Measurements from ENCODE around the gene OR10A4.
"Not testable (repeated sequence)": the region's sequence is repeated elsewhere in the genome, so short reads cannot be mapped to it uniquely, and the experiment has no call there.

OR10A4 gene, protein sequence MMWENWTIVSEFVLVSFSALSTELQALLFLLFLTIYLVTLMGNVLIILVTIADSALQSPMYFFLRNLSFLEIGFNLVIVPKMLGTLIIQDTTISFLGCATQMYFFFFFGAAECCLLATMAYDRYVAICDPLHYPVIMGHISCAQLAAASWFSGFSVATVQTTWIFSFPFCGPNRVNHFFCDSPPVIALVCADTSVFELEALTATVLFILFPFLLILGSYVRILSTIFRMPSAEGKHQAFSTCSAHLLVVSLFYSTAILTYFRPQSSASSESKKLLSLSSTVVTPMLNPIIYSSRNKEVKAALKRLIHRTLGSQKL

DNA sequence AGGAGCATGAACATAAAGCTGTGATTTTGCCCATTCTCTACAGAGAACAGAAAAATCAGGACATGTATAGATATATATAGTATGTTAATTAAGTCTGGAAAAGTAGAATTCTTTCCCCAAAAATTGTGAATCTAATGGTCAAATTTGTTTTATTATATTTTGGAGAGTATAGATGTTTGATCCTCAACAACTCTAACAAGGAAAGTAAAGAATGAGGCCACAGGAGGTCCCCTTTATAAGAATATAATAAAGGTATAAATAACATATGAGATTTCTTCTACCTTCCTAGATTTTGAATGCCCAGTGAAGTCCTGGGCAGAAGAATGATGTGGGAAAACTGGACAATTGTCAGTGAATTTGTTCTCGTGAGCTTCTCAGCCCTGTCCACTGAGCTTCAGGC, at the start of gene OR10A4:
Gene OR10A4, plus strand, starts transcription at position 301 of the 400 bp plus-strand sequence. Its CDS starts 23 bp downstream, at position 324.
- FAIRE-seq: no peak

DNA sequence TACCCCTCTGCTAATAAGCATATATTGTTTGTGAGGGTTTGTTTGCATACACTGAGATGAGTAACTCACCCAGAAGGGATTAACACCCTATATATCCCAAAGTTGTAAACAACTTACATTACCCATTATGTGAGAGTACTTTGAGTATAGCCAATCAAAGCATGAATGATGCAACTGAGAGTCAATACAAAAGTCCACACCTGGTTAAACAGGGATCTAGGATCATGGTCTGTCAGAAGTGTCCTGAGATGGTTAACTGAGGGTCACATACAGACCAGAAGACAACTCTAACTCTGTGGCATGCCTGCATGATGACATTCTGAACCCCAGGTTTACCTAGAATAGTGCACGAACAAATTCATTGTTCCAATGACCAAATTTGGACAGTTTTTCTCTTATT, 48.3 kb upstream of the OR10A4 start:
- no peak for FAIRE-seq

DNA sequence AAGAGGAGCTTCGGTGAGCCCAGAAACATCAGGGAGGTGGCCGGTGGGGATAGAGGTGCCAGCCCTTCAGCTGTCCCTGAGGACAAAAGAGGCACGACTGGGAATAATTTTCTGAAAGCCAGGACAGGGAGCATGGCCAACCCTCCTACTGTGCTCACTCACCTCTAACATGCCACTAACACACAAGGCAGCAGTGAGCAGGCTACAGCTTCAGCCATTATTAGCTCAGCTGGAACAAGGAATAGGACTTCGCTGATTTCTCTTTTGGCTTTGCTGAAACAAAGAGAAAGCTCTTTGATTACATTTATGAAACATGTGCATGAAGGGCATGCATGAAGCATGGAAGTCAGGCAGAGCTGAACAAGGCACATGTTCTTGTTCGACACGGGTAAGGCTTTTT, 43.1 kb upstream of the OR10A4 start:
- FAIRE-seq: no peak

DNA sequence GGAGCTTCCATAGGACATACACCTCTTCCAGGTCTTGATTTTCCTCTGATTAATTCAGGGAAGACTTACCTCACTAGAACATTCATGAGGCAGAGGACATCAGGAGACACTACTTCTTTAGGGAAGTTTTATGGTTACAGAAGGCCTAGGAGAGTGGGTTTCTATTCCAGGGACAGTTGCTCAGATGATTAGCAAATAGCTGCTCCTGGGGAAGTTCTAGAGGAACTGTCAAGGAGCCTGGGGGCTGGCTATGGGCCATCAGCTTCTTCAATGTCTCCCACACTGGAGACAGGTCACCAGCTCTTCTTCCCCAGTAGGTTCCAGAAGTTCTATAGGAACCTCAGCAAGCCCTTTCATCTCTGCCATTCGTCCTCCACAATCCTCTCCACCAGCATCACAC, 42.4 kb upstream of the OR10A4 start:
- FAIRE-seq: no peak

DNA sequence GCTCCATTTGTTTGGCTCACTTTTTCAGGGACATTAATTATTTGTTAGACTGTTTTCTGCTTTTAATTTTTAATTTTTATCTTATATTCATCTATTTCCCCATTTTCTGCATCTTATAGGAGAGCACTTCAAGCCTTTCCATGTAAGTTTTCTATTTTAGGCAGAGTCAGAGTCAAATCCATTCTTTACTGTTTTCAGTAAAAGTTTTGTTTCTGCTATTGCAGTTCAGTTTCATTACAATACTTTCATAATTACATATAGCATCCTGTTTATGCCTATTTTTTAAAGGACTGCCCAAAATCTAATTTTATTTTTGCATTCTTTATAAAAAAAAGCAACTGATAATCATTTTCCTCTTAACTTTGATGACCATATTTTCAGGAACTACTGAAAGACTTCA, 34.7 kb upstream of the OR10A4 start:
- FAIRE-seq: no peak

DNA sequence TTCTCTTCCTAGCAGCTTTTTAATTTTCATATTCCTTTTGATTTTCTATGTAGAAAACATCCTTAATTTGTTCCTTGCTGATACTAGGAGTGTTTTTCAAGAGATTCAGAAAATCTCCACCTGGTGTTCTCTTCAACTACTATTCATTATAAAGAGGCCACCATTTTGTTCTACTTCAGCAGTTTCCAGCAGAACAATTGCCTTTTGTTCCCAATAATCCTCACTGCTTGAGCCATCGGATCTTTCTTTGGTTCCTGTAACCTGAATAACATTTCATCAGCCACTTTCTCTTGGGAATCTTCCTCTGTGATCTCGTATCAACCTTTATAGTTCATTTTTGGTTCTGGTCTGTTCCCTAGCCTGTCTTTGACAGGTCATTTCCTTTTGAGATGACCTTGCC, 32.8 kb upstream of the OR10A4 start:
- no peak for FAIRE-seq

DNA sequence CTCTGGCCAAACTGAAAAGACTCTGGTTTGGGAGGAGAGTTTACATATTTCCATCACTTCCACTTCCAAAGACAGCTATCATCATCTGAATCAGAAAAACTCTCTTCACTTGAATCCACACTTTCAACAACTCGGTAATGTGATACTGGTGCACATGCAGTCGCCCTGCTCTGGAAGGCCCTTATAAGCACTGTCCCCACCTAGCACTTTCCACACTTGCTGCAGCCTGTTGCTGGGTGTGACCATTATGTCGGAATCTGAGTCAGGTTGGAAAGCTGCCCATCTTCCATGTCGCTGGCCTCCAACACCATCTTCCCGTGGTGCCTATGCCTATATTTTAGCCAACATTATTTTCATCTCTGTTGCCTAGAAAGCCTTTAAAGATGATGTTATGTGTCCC, 32.1 kb upstream of the OR10A4 start:
- FAIRE-seq: no peak

DNA sequence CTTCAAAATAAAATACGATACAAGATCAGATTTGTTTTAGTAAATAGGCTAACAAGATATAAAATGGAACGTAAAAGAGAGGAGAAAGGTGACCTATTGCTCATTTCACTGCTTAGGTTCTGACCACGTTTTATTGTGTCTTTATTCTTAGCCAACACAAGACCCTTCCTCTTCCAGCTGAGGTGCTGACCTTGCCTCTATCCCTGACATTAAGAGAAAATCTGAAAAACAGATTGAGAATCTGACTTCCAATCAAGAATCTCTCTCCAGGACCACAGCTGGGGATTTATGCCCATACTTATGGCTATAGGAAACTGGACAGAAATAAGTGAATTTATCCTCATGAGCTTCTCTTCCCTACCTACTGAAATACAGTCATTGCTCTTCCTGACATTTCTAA, 31.0 kb upstream of the OR10A4 start, which contains the start of gene OR10A5:
Gene OR10A5, plus strand, starts transcription at position 301 of the 400 bp plus-strand sequence. Its CDS starts 0 bp downstream, at position 301.
- FAIRE-seq: no peak

DNA sequence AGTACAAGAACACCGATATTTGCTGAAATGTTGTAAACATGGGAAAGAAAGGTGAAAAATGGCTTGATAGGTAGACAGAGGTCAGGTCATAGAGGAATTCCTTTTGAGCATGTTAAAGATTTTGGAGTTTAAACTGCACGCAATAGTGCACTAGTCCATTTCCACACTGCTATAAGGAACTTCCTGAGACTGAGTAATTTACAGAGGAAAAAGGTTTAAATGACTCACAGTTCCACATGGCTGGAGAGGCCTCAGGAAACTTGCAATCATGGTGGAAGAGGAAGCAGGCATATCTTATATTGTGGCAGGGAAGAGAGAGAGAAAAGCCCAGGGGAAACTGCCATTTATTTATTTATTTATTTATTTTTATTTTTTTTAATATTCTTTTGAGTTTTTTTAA, 25.9 kb upstream of the OR10A4 start:
- no peak for FAIRE-seq

DNA sequence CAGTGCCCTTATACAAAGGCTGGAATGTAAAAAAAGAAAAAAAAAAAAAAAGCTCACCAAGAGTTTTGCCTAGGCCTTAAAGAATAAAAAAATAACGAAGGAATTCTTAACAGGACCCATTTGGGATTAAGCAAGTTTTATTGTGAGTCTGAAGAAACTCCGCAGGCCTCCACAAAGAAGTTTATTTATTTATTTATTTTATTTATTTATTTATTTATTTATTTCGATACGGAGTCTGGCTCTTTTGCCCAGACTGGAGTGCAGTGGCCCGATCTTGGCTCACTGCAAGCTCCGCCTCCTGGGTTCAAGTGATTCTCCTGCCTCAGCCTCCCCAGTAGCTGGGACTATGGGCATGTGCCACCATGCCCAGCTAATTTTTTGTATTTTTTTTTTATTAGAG, 21.6 kb upstream of the OR10A4 start:
- not testable (repeated sequence) for FAIRE-seq

DNA sequence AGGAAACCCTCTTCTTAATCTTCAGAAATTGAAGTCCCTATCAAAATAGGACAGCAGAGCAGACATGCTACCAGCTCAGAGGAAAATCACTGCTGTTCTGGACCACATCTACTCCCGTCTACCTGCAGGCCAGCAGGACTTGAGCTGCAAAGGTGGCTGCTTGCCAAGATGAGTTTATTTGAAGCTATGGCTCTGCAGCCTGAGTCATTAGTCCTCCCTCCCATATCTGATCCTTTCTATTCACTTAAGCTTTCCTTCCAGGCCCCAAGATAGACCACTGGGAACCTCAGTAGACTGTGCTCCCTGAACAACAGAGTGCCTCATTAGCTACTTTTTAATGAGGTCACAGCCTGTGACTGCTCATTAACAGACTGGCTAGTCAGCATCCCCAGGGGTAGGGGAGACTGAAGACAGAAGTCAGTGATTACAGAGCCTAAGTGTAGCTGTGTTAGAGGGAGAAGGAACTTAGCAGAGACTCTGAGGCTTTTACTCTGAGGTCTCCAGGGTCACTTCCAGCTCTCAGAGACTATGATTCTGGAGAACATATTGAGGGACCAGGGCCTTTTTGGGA, 20.4 kb upstream of the OR10A4 start:
- FAIRE-seq: no peak

DNA sequence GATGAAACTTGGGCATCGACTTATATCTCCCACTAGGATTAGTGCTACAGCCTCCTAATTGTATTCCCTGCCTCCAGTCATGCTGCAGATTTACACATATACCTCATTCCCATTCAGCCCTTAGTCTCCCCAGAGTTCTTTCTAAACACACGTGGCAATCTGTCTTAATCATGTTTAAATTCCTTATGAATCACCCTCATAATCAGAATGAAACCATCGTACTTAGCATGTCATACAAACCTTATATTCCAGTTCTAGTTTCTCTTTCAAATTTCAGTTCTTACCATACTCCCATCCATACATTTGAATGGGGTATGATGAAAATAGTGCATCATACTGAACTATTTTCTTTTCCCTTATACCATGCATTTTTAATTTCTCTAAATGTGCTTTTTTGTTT, 19.6 kb upstream of the OR10A4 start:
- FAIRE-seq: no peak

DNA sequence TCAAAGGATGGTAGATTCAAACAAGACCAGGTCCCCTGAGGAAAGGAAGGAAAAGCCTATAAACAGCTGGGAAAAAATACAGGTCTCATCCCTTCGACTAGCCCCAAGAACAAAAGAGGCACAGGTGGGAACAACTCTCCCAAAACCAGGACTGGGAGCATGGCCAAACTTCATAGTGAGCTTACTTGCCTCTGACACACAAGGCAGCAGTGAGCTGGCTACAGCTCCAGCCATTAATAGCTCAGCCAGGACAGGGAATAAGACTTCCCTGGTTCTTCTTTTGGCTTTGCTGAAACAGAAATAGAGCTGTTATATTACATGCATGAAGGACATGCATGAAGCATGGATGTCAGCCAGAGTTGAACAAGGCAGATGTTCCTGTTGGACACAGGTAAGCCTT, 13.5 kb upstream of the OR10A4 start, which contains the start of gene OR10A2:
Gene OR10A2, plus strand, starts transcription at position 97 of the 400 bp plus-strand sequence. CDS start 6,698 bp downstream, outside the sequence.
- FAIRE-seq: no peak

DNA sequence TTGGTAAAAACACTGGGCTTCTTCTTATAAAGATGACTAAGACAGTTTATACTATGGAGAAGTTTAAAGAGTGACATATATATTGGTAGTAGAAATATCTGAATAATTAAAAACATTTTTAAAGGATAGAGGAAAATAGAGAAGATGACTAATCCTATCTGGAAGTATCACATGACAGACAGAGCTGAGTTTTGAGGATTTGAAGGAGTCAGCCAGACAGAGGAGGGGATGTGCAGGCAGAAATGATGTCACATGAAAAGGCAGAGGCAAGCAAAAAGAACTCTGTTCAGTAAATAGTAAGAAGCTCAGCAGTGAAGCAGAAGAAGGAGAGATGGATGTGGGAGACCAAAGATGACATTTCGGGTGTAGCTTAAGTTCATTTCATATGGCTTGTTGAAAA, 12.0 kb upstream of the OR10A4 start:
- no peak for FAIRE-seq

DNA sequence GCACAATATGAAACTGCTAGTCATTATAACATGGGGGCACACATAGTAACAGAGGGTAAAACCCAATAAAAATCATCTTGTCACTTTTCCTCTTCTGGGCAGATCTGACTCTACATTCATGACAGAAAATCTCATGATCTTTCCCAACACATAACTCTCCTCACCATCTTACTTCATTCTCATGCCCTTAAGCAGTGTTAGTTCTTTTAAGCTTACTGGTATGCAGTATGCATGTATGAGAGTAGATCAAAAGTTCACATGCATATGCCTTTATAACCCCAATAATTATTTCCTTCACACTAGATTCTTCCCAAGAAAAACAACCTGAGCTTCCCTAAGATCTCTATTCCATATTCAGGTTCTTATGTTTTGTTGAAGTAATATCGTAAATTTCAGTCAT, 5.1 kb upstream of the OR10A4 start:
- FAIRE-seq: no peak

DNA sequence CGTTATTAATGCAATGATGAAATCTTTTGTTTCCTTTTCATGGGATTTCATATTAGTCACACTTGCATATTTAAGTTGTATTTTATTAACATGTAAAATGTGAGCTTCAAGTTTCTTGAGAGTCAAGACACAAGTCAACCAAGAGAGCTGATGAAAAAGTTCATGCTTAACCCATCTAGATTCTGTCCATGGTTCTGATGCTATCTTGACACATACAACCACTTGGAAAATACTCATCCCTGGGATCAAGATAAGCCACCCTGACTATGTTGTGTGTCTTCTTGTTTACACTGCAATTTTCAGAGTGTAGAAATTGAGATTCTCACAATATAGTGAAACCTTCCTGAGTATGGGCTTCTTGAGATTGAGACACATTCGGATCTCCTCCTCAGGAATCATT, 664 bp upstream of the OR10A4 start:
- no peak for FAIRE-seq

DNA sequence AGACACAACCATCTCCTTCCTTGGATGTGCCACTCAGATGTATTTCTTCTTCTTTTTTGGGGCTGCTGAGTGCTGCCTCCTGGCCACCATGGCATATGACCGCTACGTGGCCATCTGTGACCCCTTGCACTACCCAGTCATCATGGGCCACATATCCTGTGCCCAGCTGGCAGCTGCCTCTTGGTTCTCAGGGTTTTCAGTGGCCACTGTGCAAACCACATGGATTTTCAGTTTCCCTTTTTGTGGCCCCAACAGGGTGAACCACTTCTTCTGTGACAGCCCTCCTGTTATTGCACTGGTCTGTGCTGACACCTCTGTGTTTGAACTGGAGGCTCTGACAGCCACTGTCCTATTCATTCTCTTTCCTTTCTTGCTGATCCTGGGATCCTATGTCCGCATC, 489 bp downstream of the OR10A4 start:
- FAIRE-seq: no peak

DNA sequence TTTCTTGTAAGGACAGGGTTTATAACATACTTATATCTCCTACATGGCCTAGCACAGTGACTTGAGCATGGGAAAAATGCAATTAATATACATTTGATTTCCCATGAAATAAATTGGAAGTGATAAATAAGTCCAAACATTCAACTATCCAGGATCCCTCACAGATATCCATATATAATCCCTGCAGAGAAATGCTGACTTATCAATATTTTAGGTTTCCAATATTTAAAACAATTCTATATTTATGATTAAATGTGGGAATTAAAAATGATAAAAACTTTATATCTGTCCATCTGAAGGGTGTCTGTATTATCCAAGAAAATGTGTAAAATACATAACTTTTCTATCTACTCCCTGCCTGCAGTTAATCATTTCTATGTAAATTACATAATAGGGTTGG, 6.3 kb downstream of the OR10A4 start:
- no peak for FAIRE-seq

DNA sequence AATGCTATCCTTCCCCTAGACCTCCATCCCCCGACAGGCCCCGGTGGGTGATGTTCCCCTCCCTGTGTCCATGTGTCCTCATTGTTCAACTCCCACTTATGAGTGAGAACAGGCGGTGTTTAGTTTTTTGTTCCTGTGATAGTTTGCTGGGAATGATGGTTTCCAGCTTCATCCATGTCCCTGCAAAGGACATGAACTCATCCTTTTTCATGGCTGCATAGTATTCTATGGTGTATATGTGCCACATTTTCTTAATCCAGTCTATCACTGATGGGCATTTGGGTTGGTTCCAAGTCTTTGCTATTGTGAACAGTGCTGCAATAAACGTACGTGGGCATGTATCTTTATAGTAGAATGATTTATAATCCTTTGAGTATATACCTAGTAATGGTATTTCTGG, 11.3 kb downstream of the OR10A4 start:
- not testable (repeated sequence) for FAIRE-seq

DNA sequence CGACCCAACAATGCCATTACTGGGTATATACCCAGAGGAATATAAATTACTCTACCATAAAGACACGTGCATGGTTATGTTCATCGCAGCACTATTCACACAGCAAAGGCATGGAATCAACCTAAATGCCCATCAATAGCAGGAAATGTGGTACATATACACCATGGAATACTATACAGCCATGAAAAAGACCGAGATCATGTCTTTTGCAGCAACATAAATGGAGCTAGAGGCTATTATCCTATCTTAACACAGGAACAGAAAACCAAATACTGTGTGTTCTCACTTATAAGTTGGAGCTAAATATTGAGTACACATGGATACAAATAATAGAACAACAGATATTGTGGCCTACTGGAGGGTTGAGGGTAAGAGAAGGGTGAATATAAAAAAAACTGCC, 12.4 kb downstream of the OR10A4 start:
- no peak for FAIRE-seq

DNA sequence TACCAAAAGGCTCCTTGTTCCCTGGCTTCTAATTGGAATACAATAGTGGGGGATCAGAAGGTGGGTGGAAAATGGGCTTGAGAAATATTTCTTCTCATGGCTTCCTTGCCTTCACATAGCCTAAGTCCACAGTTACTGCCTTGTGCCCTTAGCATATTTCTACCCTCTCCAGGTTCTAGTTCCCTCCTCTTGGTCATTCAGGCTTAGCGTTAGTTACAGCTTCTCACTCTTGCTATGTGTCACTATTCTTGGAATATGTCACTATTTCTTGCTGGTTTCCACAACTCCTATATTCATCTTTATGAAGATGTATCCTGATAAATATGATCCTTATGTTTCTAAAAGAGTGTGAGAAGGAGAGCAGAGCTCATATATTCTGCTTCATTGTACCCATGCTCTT, 13.4 kb downstream of the OR10A4 start:
- FAIRE-seq: no peak

DNA sequence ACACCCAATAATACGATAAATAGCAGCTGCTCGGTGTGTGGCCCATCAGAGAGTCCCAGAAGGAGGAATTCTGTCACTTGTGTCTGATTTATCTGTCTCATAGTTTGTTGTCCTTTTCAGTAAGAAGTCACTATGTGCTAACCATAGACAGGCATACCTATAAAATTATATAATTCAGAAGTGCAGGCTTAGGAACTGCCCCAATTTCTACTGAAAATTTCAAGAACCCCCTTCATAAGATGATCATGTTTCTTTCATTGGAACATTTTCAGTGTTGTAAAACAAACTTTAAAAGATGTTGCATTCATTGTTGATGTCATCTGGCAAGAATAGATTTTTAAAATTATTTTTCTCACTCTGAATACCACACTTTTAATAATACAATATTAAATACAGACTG, 16.0 kb downstream of the OR10A4 start, which contains the start of gene OR2D2:
Gene OR2D2, minus strand, starts transcription at position 101 of the 400 bp plus-strand sequence. Its CDS starts 0 bp downstream, at position 101.
- no peak for FAIRE-seq

DNA sequence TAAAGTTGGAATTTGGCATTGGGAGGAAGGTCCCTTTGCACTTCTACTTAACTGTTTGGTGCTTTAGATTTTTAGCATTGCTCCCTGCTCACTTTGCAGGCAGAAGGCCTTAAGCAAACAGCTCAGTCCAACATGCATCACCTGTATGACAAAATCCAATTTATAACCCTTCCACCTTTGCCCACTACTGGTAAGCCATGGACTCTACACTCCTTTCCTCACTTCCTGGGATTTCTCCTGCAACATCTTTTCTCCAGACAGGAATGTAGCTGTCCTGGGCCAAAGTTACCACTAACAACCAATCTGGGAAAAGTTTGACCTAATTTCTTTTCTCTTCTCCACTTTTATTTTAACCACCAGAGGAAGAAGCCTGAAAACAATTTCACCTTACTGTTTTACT, 17.7 kb downstream of the OR10A4 start:
- FAIRE-seq: no peak

DNA sequence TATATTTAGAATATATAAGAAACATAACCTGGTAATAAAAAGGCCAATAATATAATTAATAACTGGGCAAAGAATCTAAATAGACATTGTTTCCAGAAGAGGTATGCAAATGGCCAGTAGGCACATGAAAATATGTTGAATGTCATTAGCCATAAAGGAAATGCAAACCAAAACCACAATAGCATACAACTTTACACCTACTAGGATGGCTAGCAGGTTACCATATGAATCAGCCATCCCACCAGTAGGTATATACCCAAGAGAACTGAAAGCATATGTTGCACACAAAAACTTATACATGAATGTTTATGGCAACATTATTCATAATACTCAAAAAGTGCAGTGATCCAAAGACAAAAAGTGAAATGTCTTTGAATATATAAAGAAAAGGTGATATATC, 18.6 kb downstream of the OR10A4 start:
- no peak for FAIRE-seq

DNA sequence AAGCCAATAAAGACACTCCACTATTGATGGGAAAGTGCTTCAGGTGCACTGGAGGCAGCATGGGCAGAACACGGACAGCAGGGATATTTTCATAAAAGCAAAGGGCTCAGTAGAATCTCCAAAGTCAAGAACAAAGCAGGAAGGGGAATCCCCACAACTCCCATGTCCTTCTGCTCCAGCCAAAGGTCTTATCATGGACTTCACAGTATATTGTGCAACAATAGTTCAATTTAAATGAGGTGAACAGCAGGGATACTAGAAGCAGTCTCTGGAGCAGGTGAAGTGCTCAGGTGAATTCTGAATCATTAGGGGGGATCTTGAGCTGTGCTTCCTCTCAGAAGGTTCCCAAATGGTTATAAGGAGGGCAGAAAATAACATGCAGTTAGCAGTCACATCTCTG, 22.5 kb downstream of the OR10A4 start:
- FAIRE-seq: no peak

Measured in A204.1 (cell line).